HFF-Myc (cell line): ENCODE data around the gene HDAC2.
"Not testable (repeated sequence)": the region's sequence is repeated elsewhere in the genome, so short reads cannot be mapped to it uniquely, and the experiment has no call there.

Experiments
- DNase-seq: peaks from one replicate; pipeline ENCODE4 v3.0.0-alpha.2; 2011; ENCODE audit warnings: low read depth; ENCODE audit errors: extremely low read depth
- H3K4me3 ChIP-seq: replicated peaks from 2 replicates; pipeline ENCODE4 v1.5.1; 2011; ENCODE audit warnings: low read depth, mild to moderate bottlenecking, control low read depth, low read length
- CTCF ChIP-seq: IDR thresholded peaks from 2 replicates; pipeline ENCODE4 v1.5.1; 2012; ENCODE audit warnings: mild to moderate bottlenecking, low read depth, low read length, control low read depth; ENCODE audit errors: missing control alignments

HDAC2 gene

GRCh38 chr6:113970805-113971676 is at the start of gene HDAC2:
Gene HDAC2 (minus strand): TSS chr6:113971148. CDS start chr6:113970908, 240 bp downstream.
- peak within 1 kb of the TSS; percentile 96 for H3K4me3 ChIP-seq
- TF ChIP-seq CTCF: no peak
- DNase-seq: peak; percentile 59

- DNase-seq: no peak
- no peak overlapping the region for H3K4me3 ChIP-seq
- TF ChIP-seq CTCF: no peak
Observed at GRCh38 chr6:114020196-114020595, 49.2 kb upstream of the HDAC2 start.

- not testable (repeated sequence) for DNase-seq, H3K4me3 ChIP-seq
Observed at GRCh38 chr6:114017146-114017545, 46.2 kb upstream of the HDAC2 start.

- not testable (repeated sequence) for H3K4me3 ChIP-seq, DNase-seq
Observed at GRCh38 chr6:114014106-114014505, 43.2 kb upstream of the HDAC2 start.

- not testable (repeated sequence) for DNase-seq, H3K4me3 ChIP-seq
Observed at GRCh38 chr6:114011486-114011885, 40.5 kb upstream of the HDAC2 start.

- H3K4me3 ChIP-seq: no peak overlapping the region
- DNase-seq: no peak
- no peak for TF ChIP-seq CTCF
Observed at GRCh38 chr6:114010540-114010939, 39.6 kb upstream of the HDAC2 start.

- DNase-seq: no peak
- no peak overlapping the region for H3K4me3 ChIP-seq
- TF ChIP-seq CTCF: no peak
Observed at GRCh38 chr6:114009192-114009591, 38.2 kb upstream of the HDAC2 start.

GRCh38 chr6:114008331-114008730 is 37.4 kb upstream of the HDAC2 start:
- TF ChIP-seq CTCF: no peak
- H3K4me3 ChIP-seq: no peak overlapping the region
- DNase-seq: no peak
